Measurements from ENCODE around the gene DUSP14. TPM values are rescaled to one million over a fixed set of nuclear protein-coding genes. Genes with fewer than 3 reads are reported as not detected.
"Not testable (repeated sequence)": the region's sequence is repeated elsewhere in the genome, so short reads cannot be mapped to it uniquely, and the experiment has no call there.

The DUSP14 gene
- polyA plus RNA-seq, 1 experiment: 76.7 TPM

GRCh38 chr17:37505333-37505732 lies 15.6 kb downstream of the DUSP14 start:
- ChIA-PET CTCF (interaction anchor here (0.5 kb wide), 1 partner anchor 33 kb away, joined by 5 read pairs; no protein-coding TSS in a partner anchor), POLR2A (no interaction called here)
- Histone ChIP-seq H3K9me3 (ENCODE audit: control insufficient read depth, insufficient read depth, low read length) (peaks cover 3% of the 10 kb centered on the region; the same call in 1 of the 2 replicates), H3K27me3 (ENCODE audit: control insufficient read depth, insufficient read depth, low read length) (no peaks in the 10 kb centered on the region), H3K27ac (ENCODE audit: low read depth, low read length) (no peak overlapping the region), H3K4me3 (ENCODE audit: low read depth, low read length) (no peak overlapping the region)
- DNase-seq (ENCODE audit: low read depth, low spot score): no peak
- TF ChIP-seq CTCF (IDR thresholded peaks at IDR 0.05; ENCODE audit: low read depth, low read length): no peak

- ChIA-PET CTCF (interaction anchor here (1.0 kb wide), 1 partner anchor 16 kb away, joined by 4 read pairs; no protein-coding TSS in a partner anchor), POLR2A (interaction anchor here (0.6 kb wide), 1 partner anchor 44 kb away, joined by 5 read pairs; no protein-coding TSS in a partner anchor)
- no peak for DNase-seq (ENCODE audit: low read depth, low spot score)
- Histone ChIP-seq H3K9me3 (ENCODE audit: control insufficient read depth, insufficient read depth, low read length) (peaks cover 3% of the 10 kb centered on the region; the same call in 1 of the 2 replicates), H3K27ac (ENCODE audit: low read depth, low read length) (no peak overlapping the region), H3K4me3 (ENCODE audit: low read depth, low read length) (no peak overlapping the region), H3K27me3 (ENCODE audit: control insufficient read depth, insufficient read depth, low read length) (no peaks in the 10 kb centered on the region)
- TF ChIP-seq CTCF (IDR thresholded peaks at IDR 0.05; ENCODE audit: low read depth, low read length): peak; percentile 66
Observed at GRCh38 chr17:37506678-37507077, 17.0 kb downstream of the DUSP14 start.

- TF ChIP-seq CTCF (IDR thresholded peaks at IDR 0.05; ENCODE audit: low read depth, low read length): no peak
- Histone ChIP-seq H3K4me3 (ENCODE audit: low read depth, low read length) (no peak overlapping the region), H3K27me3 (ENCODE audit: control insufficient read depth, insufficient read depth, low read length) (no peaks in the 10 kb centered on the region), H3K9me3 (ENCODE audit: control insufficient read depth, insufficient read depth, low read length) (peaks cover 3% of the 10 kb centered on the region; the same call in 1 of the 2 replicates), H3K27ac (ENCODE audit: low read depth, low read length) (no peak overlapping the region)
- CTCF ChIA-PET: interaction anchor here (1.0 kb wide), 1 partner anchor 16 kb away, joined by 4 read pairs; no protein-coding TSS in a partner anchor
- POLR2A ChIA-PET: interaction anchor here (0.6 kb wide), 1 partner anchor 44 kb away, joined by 5 read pairs; no protein-coding TSS in a partner anchor
- no peak for DNase-seq (ENCODE audit: low read depth, low spot score)
Observed at GRCh38 chr17:37507111-37507510, 17.4 kb downstream of the DUSP14 start.

- ChIA-PET POLR2A (no interaction called here), CTCF (no interaction called here)
- peaks cover 3% of the 10 kb centered on the region; the same call in 1 of the 2 replicates for H3K9me3 ChIP-seq (ENCODE audit: control insufficient read depth, insufficient read depth, low read length)
- no peak for TF ChIP-seq CTCF (IDR thresholded peaks at IDR 0.05; ENCODE audit: low read depth, low read length)
- no peak overlapping the region for H3K4me3 ChIP-seq (ENCODE audit: low read depth, low read length)
- no peaks in the 10 kb centered on the region for H3K27me3 ChIP-seq (ENCODE audit: control insufficient read depth, insufficient read depth, low read length)
- no peak overlapping the region for H3K27ac ChIP-seq (ENCODE audit: low read depth, low read length)
- no peak for DNase-seq (ENCODE audit: low read depth, low spot score)
Observed at GRCh38 chr17:37510056-37510455, 20.4 kb downstream of the DUSP14 start.

- POLR2A ChIA-PET: not testable (repeated sequence)
Observed at GRCh38 chr17:37511642-37512041, 22.0 kb downstream of the DUSP14 start.

More at GRCh38 chr17:37511642-37512041, 22.0 kb downstream of the DUSP14 start:
- H3K4me3 ChIP-seq (ENCODE audit: low read depth, low read length); H3K27me3 ChIP-seq (ENCODE audit: control insufficient read depth, insufficient read depth, low read length); H3K9me3 ChIP-seq (ENCODE audit: control insufficient read depth, insufficient read depth, low read length); H3K27ac ChIP-seq (ENCODE audit: low read depth, low read length); DNase-seq (ENCODE audit: low read depth, low spot score): not testable (repeated sequence)
- CTCF ChIA-PET: interaction anchor here (0.6 to 1.1 kb wide), 2 partner anchors 138 to 908 kb away, joined by 3 to 7 read pairs; no protein-coding TSS in a partner anchor

All from AG04450 (cell line).